ENCODE results near the gene ALKBH1. TPM values are rescaled to one million over a fixed set of nuclear protein-coding genes. Genes with fewer than 3 reads are reported as not detected.
"Not testable (repeated sequence)": the region's sequence is repeated elsewhere in the genome, so short reads cannot be mapped to it uniquely, and the experiment has no call there.

ALKBH1 gene
- polyA plus RNA-seq, 1 donor, result 13.3 TPM

DNA sequence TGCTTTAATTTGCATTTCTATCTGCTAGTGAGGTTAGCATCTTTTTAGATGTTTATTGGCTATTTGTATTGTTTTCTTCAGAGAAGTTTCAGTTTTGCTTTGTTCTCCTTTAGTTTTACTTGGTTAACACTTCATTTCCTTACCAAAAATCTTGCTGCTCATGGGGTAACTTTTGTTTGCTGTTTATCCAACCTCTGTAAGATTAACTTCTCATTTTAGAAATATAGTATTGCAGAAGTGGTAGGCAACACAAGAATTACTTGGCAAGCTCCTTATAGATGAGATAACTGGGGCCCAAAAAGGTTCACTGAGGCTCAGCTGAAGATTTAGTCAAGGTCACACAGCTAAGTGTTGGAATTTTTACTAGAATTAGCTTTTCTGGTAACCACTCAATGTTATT lies 40.5 kb downstream of the ALKBH1 start:
- DNase-seq, result no peak

DNA sequence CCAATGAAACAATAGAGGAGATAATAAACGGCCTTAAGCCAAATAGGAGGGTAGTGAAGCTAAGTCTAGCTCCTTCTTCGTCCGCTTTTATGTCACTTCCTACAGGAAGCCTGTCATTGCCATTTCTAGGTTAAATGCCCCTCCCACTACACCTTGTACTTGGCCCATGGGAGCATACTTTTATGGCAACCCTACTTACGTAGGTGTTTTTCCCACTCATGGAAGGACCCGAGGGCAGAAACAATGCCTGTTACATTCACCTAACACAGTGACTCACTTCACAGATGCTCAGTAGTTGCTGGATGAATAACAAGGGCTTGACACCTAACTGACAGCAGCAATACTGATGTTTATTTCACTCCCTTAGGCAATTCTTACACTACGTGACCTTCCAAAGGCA lies 44.5 kb downstream of the ALKBH1 start:
- no peak for DNase-seq

DNA sequence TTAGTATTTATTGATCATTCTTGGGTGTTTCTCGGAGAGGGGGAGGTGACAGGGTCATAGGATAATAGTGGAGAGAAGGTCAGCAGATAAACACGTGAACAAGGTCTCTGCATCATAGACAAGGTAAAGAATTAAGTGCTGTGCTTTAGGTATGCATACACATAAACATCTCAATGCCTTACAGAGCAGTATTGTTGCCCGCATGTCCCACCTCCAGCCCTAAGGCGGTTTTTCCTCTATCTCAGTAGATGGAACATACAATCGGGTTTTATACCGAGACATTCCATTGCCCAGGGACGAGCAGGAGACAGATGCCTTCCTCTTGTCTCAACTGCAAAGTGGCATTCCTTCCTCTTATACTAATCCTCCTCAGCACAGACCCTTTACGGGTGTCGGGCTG lies 46.3 kb downstream of the ALKBH1 start:
- not testable (repeated sequence) for DNase-seq

DNA sequence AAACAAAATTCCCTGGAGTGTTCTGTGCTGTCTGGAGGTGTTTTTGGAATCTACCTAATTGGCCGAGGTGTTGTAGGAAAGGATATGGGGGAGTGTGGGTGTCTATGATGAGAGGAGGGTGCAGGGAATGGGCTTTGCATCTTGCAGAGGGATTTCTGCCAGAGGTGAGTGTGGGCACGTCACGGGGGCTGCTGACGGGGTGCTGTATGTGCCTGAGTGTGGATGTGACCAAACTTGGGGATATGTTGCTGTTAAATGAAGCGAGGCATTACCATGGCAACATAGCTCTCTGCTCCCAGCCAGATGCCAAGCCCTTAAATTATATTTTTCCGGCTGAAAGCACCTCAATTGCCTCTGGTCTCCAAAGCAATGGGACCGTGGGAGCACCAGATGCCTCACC lies 47.1 kb downstream of the ALKBH1 start:
- DNase-seq, result no peak

DNA sequence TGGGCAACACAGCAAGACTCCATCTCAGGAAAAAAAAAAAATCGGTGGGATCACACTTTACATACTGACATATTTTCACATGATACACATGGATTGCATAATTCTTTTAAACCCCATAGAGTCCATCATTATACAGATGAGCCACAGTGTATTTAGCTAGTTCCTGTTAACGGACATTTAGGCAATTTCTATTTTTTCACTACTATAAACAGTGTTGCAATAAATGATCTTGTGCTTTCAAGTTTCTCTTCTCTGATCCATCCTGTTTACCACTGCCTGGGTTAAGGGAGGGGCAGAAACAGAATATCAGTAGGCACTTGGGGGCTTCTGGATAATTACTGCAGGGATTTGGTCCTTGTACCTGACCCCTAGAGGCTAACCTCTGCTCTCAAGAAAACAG lies 48.0 kb downstream of the ALKBH1 start:
- DNase-seq, result no peak

DNA sequence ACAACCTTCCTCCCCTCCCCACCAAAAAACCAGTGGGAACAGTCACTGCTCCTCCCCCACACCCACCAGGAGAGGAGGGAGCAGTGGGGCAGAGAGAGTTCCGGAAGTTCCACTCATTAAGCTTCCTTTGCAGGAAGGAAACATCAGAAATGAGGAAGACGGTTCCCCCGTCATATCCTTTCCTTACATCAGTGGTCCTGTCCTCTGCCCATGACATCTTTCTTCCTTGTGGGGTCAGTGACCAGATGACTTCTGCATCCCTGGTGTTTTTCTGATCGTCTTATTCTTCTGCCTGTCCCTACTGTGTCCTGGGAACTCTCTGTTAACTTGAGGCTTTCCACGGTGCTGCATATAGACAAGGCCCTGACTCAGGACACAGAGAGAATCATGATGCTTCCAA lies 50.5 kb downstream of the ALKBH1 start:
- no peak for DNase-seq

DNA sequence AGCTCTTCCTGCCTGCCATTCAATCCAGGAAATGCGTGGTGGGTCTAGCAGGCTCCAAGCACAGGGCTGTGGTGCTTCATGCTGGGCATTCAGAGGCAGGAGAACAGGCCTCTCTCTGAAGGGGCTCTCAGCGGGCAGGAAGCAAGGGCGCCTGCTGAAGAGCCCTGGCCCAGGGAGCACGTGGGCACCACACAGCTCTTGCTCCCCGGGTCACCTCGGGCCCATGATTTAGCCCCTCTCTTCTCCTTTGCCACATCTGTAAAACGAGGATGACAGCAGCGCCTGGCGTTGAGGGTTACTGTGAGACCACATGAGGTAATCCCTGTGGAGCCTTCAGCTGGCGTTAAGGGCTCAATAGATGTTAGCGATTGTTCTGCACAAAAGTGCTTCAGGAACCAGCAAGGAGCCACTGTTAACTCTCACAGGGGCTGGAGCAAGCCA lies 53.8 kb downstream of the ALKBH1 start:
- no peak for DNase-seq

DNA sequence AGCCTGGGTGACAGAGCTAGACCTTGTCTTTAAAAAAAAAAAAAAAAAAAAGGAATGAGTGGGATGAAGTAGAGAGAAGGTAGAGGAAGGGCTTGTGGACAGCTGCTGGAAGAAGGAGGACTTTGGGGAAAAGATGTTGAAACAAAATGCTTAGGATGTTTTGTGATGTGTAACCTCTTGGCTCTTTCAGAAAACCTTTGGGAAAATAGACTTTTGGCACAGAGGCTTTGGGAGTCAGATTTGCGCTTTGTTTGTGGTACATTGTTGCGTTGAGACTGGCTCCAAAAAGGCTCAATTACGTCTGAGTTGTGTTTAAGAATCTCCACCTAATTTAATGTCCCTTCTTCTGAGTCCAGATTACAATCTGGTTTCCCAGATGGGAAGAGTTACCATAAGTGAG lies 58.5 kb downstream of the ALKBH1 start:
- DNase-seq, result no peak

DNA sequence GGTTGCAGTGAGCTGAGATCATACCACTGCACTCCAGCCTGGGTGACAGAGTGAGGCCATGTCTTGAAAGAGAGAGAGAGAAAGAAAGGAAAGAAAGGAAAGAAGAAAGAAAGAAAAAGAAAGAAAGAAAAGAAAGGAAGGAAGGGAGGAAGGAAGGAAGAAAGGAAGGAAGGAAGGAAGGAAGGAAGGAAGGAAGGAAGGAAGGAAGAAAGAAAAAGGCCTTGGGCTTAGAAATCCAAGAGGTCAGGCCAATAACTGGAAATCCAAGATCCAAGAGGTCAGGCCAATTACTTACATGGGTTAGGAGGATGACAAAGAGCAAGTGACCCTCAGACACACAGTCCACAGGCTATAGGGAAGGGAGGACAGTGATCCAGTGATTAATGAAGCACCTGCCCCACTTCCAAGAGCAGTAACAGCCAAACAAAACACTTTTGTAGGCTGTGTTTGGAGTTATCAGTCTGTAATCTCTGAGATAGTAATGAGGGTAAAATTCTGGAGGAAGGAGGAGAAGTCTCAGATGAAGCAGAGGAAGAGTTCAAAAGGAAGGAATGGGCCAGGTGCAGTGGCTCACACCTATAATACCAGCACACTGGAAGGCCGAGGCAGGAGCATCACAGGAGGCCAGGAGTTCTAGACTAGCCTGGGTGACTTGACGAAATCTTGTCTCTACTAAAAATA lies 59.2 kb downstream of the ALKBH1 start:
- DNase-seq, result no peak

DNA sequence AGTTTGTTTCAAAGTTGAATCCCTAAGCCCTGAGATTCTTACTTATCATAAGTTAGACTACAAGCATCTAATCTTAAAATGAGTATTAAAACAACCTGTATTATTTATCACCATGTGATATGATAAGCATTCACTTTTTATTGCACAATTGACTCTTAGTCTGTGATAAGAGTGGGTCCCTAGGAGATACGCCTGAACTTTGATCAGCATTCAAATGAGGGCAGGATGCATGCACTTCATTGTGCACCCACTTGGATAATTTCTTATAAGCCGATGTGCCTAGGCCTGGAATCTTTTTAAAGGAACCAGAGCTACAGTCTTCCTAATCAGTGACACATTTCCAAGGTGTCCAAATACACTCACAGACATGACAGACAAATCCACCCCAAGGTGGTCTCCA lies 60.0 kb downstream of the ALKBH1 start:
- DNase-seq, result no peak

DNA sequence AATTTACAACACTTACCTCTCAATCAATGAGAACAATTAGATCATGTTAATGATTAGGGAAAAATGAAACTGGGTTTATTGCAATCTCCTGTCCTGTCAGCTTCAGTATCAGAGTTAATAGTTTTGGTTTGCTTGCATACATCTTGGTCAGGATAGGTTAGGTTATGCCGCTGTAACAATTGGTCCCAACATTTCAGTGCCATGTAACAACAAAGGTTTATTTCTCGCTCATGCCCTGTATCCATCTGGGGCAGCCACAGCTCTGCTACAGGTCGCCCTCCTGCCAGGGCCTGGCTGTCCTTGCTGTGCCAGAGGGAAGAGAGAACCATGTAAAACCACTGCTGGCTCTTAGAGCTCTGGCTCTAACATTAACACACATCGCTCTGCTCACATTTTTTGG lies 60.9 kb downstream of the ALKBH1 start:
- DNase-seq, result no peak

DNA sequence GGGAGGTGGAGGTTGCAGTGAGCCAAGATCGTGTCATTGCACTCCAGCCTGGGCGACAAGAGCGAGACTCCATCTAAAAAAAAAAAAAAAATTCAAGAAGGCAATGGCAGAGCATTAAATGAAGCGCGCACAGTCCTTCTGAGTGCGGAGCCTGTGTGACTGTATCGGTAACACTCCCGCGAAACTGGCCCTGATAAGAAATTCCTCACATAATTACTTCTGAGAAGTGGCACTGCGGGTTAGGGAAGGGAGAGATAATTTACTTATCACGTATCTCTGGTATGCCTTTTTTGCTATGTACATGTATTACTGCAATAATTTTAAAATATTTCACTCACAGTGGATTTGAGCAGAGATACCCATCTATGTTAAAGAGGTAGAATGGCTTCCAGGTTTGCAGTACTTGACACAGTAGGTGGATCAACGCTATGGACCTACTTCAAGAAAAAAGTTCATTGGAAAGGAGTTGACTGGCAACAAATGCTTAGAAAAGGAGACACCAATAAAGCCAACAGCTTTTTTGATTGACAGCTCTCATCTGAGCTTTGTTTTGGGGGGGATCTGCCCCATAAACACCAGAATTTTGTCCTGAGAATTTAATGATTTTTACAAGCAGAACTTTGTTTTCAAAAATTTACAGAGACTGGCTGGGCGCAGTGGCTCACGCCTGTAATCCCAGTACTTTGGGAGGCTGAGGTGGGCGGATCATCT lies 62.1 kb downstream of the ALKBH1 start:
- no peak for DNase-seq

DNA sequence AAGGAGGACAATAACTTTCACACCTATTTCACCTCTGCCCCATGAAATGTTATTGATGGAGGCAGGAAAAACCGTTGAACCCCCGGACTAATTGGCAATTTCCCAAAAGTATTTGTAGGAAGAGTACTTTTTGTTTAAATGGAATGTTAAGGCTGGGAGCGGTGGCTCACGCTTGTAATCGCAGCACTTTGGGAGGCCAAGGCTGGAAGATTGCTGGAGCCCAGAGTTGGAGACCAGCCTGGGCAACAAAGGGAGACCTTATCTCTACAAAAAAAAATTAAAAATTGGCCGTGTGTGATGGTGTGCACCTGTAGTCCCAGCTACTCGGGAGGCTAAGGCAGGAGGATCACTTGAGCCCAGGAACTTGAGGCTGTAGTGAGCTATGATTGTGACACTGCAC lies 65.4 kb downstream of the ALKBH1 start:
- DNase-seq, result no peak

DNA sequence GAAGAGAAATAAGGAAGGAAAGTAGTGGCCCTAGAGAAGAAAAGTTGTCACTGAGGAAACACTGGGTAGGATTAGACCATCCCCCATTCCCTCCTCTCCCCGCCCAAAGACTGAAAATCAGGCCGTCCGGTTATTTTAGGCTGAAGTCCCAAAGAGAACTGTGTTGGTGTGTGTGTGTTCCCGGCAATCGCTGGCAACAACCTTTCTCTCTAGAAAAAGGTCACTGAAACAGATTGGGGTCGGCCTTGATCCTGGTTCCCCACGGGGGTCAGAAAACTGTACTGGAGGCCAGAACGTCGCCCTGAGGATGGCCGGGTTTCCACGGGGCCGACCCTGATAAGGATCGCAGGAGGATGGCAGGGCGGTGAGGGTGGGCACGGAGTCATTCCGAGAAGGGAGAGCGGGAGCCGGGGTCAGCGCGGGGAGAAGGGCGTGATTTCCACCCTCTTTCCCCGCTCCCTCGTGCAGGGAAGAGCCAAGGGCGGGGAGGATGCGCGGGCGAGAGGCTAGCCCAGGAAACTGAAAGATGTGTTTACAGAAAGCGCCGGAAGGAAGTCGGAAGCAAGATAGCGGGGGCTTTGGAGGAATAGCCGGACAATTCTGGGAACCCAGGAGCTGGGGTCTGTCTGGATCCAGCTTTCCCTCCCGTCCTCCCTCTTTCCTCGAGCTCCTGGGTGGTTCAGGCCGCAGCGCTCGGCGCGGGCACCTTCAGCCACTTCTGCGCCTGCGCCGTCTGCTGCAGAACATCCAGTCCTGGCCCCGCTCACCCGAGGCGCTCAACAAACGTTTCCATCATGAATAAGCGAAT lies 66.1 kb downstream of the ALKBH1 start:
- peak; percentile 76 for DNase-seq

DNA sequence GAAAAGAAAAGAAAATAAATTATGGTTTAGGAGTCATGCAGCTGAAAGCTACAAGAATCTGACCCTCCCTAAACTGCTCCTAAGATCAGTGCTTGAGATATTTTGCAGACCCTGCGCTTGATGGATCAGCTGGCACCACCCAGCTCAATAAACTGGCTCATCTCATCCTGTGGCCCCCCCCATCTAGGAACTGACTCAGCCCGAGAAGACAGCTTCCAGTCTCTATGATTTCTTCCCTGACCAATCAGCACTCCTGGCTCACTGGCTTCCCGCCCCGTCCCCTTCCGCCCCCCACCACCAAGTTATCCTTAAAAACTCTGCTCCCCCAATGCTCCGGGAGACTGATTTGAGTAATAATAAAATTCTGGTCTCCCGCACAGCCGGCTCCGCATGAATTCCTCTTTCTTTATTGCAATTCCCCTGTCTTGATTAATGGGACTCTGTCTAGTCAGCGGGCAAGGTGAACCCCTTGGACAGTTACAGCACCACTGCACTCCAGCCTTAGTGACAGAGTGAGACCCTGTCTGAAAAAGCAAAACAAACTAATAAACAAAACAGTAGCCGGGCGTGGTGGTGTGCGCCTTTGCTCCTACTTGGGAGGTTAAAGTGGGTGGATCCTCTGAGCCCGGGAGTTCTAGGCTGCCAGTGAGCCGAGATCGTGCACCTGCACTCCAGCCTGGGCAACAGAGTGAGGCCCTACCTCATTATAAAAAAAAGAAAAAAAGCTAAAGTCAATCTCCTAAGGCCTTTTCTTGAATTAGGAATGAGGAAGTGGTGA lies 66.9 kb downstream of the ALKBH1 start:
- no peak for DNase-seq

DNA sequence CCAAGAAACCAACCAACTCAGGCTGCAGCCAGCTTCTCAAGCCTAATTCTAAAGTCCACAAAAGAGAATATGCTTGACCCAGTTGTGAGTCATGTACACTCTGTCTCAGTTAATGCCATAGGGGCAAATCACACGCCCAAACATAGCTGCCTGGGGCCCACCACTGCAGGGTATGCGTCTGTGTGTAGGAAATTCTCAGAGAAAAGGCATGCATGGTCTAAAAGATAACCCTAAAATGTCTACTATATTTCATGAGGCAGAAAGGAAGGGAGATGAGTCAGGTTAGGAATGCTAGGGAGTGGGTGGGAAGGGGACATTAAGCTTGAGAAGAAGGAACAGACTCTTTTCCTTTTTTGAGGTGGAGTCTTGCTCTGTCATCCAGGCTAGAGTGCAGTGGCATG lies 69.1 kb downstream of the ALKBH1 start:
- DNase-seq, result no peak

DNA sequence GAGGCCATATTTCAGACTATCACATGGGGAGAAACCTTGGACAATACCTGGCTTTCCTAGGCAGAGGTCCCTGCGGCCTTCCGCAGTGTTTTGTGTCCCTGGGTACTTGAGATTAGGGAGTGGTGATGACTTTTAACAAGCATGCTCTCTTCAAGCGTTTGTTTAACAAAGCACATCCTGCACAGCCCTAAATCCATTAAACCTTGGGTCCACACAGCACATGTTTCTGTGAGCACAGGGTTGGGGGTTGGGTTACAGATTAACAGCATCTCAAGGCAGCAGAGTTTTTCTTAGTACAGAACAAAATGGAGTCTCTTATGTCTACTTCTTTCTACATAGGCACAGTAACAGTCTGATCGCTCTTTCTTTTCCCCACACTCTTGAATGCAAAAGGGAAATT lies 72.0 kb downstream of the ALKBH1 start:
- DNase-seq, result not testable (repeated sequence)

DNA sequence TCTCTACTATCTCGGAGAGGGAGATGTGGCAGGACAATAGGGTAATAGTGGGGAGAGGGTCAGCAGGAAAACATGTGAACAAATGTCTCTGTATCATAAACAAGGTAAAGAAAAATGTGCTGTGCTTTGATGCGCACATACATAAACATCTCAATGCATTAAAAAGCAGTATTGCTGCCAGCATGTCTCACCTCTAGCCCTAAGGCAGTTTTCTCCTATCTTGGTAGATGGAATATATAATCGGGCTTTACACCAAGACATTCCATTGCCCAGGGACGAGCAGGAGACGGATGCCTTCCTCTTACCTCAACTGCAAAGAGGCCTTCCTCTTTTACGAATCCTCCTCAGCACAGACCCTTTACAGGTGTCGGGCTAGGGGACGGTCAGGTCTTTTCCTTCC lies 72.4 kb downstream of the ALKBH1 start:
- DNase-seq, result not testable (repeated sequence)

DNA sequence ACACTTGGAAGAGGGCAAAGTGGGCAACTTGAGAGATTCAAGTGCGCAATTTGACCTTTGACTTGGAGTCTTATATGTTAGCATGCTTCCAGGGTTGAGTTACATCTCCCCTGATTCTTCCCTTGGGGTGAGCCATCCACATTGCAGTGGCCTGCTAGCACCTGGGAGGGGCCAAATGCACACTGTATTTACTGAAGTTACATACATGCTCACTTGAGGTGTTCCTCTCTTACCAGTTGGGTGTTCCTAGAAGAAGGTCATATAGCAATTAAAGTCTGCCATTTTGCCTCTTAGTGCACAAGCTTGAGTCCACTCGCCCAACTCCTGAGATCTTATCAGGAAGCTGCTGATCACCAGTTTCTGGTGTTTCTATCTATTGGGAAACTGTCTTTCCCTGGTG lies 77.7 kb downstream of the ALKBH1 start:
- no peak for DNase-seq

DNA sequence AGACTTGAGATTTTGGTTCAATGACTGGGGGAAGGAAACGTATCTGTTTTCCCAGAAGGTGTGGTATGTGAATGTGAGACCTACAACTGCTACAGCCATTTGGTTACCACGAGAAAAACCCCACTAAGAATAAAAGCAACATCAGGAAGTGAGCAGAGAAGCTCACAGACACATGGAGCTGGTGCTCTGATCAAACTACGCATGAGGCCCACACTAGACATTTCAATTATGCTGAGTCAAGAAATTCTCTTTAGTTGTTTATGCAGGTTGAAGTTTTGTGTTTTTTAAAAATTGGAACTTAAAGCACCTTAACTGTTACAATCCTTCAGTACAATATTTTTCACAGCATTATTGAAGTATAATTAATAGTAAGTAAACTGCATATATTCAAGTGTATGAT lies 82.5 kb downstream of the ALKBH1 start:
- no peak for DNase-seq

DNA sequence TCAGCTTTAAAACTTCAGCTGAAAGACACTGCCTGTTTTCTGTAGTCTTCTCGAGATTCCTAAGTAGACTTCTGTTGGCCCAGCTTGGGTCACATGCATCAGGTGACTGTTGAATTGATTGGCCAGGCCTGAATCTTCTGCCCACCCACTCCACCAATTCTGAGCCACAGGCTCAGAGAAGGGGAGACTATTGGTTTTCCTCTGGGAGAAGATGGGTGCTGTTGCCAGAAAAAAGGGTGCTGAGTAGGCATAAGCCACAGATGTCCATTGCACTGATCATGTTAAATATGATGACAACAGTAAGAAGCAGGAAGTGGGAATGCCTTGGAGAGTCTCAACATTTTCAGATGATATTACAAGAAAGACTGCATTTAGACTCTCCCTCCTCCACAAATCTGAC lies 84.6 kb downstream of the ALKBH1 start:
- DNase-seq, result no peak

All from hindlimb muscle (tissue), 1 donor.